SK-N-SH (cell line): Measurements from ENCODE around the gene SRRM2.

Experiments used
- CHD2 ChIP-seq: fragments of 150-350 bp; IDR thresholded peaks from 2 replicates; pipeline ENCODE4 v1.6.1; 2018; ENCODE audit warnings: low read length; ENCODE audit not compliant: partially characterized antibody
- CTCF ChIP-seq: fragments of 200-600 bp; sonication (generic); IDR thresholded peaks from 2 replicates; pipeline ENCODE4 v1.6.1; 2017; ENCODE audit warnings: antibody characterized with exemption, mild to moderate bottlenecking, moderate library complexity
- EZH2phosphoT487 ChIP-seq: fragments of 200-600 bp; sonication (generic); IDR thresholded peaks from 2 replicates; pipeline ENCODE4 v1.6.1; 2017; ENCODE audit warnings: low read depth, mixed run types, mild to moderate bottlenecking, antibody characterized with exemption, moderate library complexity, borderline replicate concordance
- FOXM1 ChIP-seq: IDR thresholded peaks from 2 replicates; pipeline ENCODE4 v1.4.0; 2012; ENCODE audit warnings: low read depth, mild to moderate bottlenecking
- MXI1 ChIP-seq: IDR thresholded peaks from 2 replicates; pipeline ENCODE4 v1.6.1; 2012; ENCODE audit warnings: mild to moderate bottlenecking, low read depth, low read length, improper control_type of control experiment
- REST ChIP-seq: IDR thresholded peaks from 2 replicates; pipeline ENCODE4 v1.6.1; 2012; ENCODE audit warnings: mild to moderate bottlenecking, low read depth, low read length, moderate library complexity
- RFX5 ChIP-seq: IDR thresholded peaks from 2 replicates; pipeline ENCODE4 v1.6.1; 2012; ENCODE audit warnings: mild to moderate bottlenecking, improper control_type of control experiment, low read length
- SIN3A ChIP-seq: IDR thresholded peaks from 2 replicates; pipeline ENCODE4 v1.6.1; 2012; ENCODE audit warnings: low read depth, mild to moderate bottlenecking, low read length, moderate library complexity, borderline replicate concordance
- TCF12 ChIP-seq: IDR thresholded peaks from 2 replicates; pipeline ENCODE4 v1.4.0; 2012
- YY1 ChIP-seq: IDR thresholded peaks from 2 replicates; pipeline ENCODE4 v1.4.0; 2012; ENCODE audit warnings: low read depth, mild to moderate bottlenecking

DNA sequence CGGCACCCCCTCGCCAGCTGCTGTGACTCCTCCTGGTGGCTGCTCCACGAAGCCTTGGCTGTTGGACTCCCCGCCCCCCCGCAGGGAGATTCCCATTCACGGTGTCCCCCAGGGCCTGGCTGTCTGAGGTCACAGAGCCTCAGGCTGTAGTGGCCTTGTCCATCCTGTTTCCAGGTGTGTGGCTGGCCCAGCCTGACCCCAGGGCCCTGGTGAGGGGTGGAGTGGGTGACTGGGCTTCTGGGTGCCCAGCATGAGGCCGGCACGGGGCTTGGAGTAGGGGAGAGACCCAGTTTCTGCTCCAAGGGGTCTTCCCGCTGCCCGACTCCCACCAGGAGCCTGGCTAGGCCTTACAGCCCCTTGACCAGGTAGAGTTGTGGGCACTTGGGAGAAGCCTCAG lies 42.9 kb upstream of the SRRM2 start:
- TF ChIP-seq CHD2 (no peak), CTCF (no peak), EZH2phosphoT487 (no peak), REST (no peak), YY1 (no peak), SIN3A (no peak), TCF12 (no peak), RFX5 (no peak), FOXM1 (no peak), MXI1 (no peak)
